ENCODE data around the gene SELENOV. TPM values are rescaled to one million over a fixed set of nuclear protein-coding genes. Genes with fewer than 3 reads are reported as not detected.

SELENOV gene
- total and polyA plus RNA-seq, 9 of the 15 experiments (the other 6 are each of a cell fraction or from before 2014, with no cell fraction given) = 0.04 to 0.09 (median 0.06) TPM; not detected in 4

GRCh38 chr19:39497996-39498797 lies 16.7 kb upstream of the SELENOV start (continued):
- TF ChIP-seq, protein P1, sequence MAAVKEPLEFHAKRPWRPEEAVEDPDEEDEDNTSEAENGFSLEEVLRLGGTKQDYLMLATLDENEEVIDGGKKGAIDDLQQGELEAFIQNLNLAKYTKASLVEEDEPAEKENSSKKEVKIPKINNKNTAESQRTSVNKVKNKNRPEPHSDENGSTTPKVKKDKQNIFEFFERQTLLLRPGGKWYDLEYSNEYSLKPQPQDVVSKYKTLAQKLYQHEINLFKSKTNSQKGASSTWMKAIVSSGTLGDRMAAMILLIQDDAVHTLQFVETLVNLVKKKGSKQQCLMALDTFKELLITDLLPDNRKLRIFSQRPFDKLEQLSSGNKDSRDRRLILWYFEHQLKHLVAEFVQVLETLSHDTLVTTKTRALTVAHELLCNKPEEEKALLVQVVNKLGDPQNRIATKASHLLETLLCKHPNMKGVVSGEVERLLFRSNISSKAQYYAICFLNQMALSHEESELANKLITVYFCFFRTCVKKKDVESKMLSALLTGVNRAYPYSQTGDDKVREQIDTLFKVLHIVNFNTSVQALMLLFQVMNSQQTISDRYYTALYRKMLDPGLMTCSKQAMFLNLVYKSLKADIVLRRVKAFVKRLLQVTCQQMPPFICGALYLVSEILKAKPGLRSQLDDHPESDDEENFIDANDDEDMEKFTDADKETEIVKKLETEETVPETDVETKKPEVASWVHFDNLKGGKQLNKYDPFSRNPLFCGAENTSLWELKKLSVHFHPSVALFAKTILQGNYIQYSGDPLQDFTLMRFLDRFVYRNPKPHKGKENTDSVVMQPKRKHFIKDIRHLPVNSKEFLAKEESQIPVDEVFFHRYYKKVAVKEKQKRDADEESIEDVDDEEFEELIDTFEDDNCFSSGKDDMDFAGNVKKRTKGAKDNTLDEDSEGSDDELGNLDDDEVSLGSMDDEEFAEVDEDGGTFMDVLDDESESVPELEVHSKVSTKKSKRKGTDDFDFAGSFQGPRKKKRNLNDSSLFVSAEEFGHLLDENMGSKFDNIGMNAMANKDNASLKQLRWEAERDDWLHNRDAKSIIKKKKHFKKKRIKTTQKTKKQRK (IDR thresholded peaks at IDR 0.05; ENCODE audit: borderline replicate concordance, low read depth, low read length) = no peak
- TF ChIP-seq CGGBP1 (CRISPR knock-in tag; IDR thresholded peaks at IDR 0.05) (no peak), BRD4 (IDR thresholded peaks at IDR 0.05) (no peak), ZNF146 (CRISPR knock-in tag; IDR thresholded peaks at IDR 0.05; ENCODE audit: unreplicated experiment) (no peak), DLX4 (CRISPR knock-in tag; IDR thresholded peaks at IDR 0.05) (no peak), RAD21 (CRISPR knock-in tag; conservative IDR thresholded peaks at IDR 0.05 in 1 of 2, IDR thresholded peaks at IDR 0.05 in 1 of 2) (peak; percentile 65 to 84), ZNF77 (CRISPR knock-in tag; IDR thresholded peaks at IDR 0.05) (no peak), GATAD2B (IDR thresholded peaks at IDR 0.05; ENCODE audit: borderline replicate concordance) (no peak), LARP7 (IDR thresholded peaks at IDR 0.05) (no peak), ATF1 (CRISPR knock-in tag; IDR thresholded peaks at IDR 0.05) (no peak), ATF1 (tag; IDR thresholded peaks at IDR 0.05) (peak; percentile 44; the same call in 1 of the 2 replicates), EGR1 (conservative IDR thresholded peaks at IDR 0.05) (no peak; the same call in 1 of the 2 replicates), C11orf30 (IDR thresholded peaks at IDR 0.05; ENCODE audit: low read depth) (no peak), CBX1 (IDR thresholded peaks at IDR 0.05; ENCODE audit: low read depth) (no peak)
- TF ChIP-seq, protein P2, sequence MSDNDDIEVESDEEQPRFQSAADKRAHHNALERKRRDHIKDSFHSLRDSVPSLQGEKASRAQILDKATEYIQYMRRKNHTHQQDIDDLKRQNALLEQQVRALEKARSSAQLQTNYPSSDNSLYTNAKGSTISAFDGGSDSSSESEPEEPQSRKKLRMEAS (CRISPR knock-in tag; IDR thresholded peaks at IDR 0.05) = peak; percentile 73

All from K562 (cell line).